H1 (cell line): ENCODE measurements around the gene HGFAC. TPM values are rescaled to one million over a fixed set of nuclear protein-coding genes. Genes with fewer than 3 reads are reported as not detected.

ENCODE experiments used
- BCL11A ChIP-seq, 2 experiments: IDR thresholded peaks; one replicate each; pipeline ENCODE4 v1.6.1; 2011; ENCODE audit warnings: low read depth in 2 of 2, low read length in 2 of 2, mild to moderate bottlenecking in 2 of 2
- CHD7 ChIP-seq: fragments of 300-600 bp; sonication (generic); IDR thresholded peaks from 2 replicates; pipeline ENCODE4 v1.7.1; 2012; ENCODE audit warnings: low read length, moderate library complexity, mild to moderate bottlenecking, inconsistent platforms; ENCODE audit not compliant: insufficient replicate concordance
- EP300 ChIP-seq, 2 experiments: IDR thresholded peaks; 1 replicate in 1 of 2; 2 replicates in 1 of 2; pipeline ENCODE4 v1.6.1; 2011 to 2012; ENCODE audit warnings: low read depth in 2 of 2, low read length in 2 of 2, mild to moderate bottlenecking in 2 of 2, borderline replicate concordance in 1 of 2, inconsistent platforms in 1 of 2, moderate library complexity in 1 of 2
- KDM4A ChIP-seq: IDR thresholded peaks from one replicate; pipeline ENCODE4 v1.7.1; 2012; ENCODE audit warnings: low read depth, mild to moderate bottlenecking, moderate library complexity, low read length, inconsistent platforms; ENCODE audit not compliant: severe bottlenecking
- NANOG ChIP-seq: IDR thresholded peaks from 2 replicates; pipeline ENCODE4 v1.6.1; 2011; ENCODE audit warnings: low read length, low read depth, mild to moderate bottlenecking, inconsistent platforms; ENCODE audit not compliant: insufficient read depth, poor library complexity, severe bottlenecking
- SIN3A ChIP-seq, 2 experiments: IDR thresholded peaks in 1 of 2; conservative IDR thresholded peaks in 1 of 2; 2 replicates each; pipeline ENCODE4 v1.6.1; 2011 to 2012; ENCODE audit warnings: low read length in 2 of 2, improper control_type of control experiment in 1 of 2, low read depth in 1 of 2, mild to moderate bottlenecking in 1 of 2
- SP1 ChIP-seq: IDR thresholded peaks from 2 replicates; pipeline ENCODE4 v1.6.1; 2011; ENCODE audit warnings: low read depth, low read length
- polyA plus RNA-seq, 7 experiments: library from polyadenylated mRNA; depleted of rRNA in 3 of 7; stranded (reverse) in 5 of 7; unstranded in 2 of 7; fragments of >200 nt in 5 of 7; fragments of 200-250 nt in 2 of 7; gene quantifications; 1 replicate in 5 of 7; 2 replicates in 1 of 7; 4 replicates in 1 of 7; pipeline versions ENCODE4 v1.2.1 to v1.2.3, GENCODE V29; 2011 to 2013; ENCODE audit warnings: missing spikeins in 2 of 7, mixed read lengths in 2 of 7
- total RNA-seq: library from RNA; stranded (reverse); fragmentation: NEBNext Ultra II Directional; extraction: Animal tissue kit (Norgen Biotek cat#: 25700); gene quantifications from 2 replicates; pipeline ENCODE4 v1.2.1, GENCODE V29; 2021

The HGFAC gene
- total and polyA plus RNA-seq, 2 of the 8 experiments (the other 6 are each of a cell fraction or from before 2014, with no cell fraction given) = 0.14 to 0.15 TPM

DNA sequence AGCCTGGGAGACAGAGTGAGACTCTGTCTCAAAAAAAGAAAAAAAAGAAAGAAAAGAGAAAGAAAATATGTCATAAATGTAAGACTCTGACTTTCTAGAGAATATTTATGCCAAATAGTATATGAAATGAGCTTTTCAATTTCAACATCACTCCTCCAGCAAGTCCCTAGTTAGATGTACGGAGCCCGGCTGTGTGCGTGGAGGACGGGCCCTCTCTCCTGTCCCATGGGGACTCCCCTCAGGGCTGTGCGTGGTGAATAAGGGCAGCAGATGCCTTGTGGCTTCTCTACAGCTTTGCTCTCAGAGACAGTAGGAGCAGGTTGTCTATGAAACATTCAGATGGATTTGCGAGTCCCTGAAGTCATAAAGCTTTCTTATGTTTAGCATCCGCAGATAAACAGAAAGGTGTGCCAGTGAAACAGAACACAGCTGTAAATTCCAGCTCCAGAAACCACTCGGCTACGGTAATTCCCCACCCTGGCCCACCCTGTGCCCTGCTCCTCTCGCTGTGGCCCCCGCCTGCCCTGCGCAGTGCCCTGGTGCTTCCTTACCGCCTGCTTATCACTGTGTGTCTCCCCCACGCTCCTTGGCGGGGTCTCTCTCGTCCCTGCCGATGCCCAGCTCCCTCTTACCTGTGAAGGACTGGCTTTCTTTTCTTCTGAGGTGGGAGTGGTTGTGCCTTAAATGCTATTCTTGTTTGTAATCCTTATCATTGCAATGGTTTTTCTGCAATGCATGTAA is 13.9 kb upstream of the HGFAC start (continued):
- no peak for TF ChIP-seq CHD7
- no peak for TF ChIP-seq KDM4A
- TF ChIP-seq SIN3A (conservative IDR thresholded peaks at IDR 0.05 in 1 of 2, IDR thresholded peaks at IDR 0.05 in 1 of 2; ENCODE audit: low read depth in 1 of 2, low read length in 2 of 2) = no peak
- TF ChIP-seq NANOG = no peak
- TF ChIP-seq EP300 (IDR thresholded peaks at IDR 0.05; ENCODE audit: borderline replicate concordance in 1 of 2, low read depth in 2 of 2, low read length in 2 of 2) = no peak
- TF ChIP-seq BCL11A (IDR thresholded peaks at IDR 0.05; ENCODE audit: low read depth in 2 of 2, low read length in 2 of 2) = no peak
- no peak for TF ChIP-seq SP1
